GM21423 (cell line): Measurements from ENCODE around the gene DLD.
"Not testable (repeated sequence)": the region's sequence is repeated elsewhere in the genome, so short reads cannot be mapped to it uniquely, and the experiment has no call there.

ENCODE experiments used
- ATAC-seq: cut with Tn5 transposase; IDR thresholded peaks from one replicate; pipeline ENCODE4 v1.9.1; 2021; ENCODE audit warnings: mild to moderate bottlenecking, moderate library complexity; ENCODE audit not compliant: unreplicated experiment

Gene DLD, protein sequence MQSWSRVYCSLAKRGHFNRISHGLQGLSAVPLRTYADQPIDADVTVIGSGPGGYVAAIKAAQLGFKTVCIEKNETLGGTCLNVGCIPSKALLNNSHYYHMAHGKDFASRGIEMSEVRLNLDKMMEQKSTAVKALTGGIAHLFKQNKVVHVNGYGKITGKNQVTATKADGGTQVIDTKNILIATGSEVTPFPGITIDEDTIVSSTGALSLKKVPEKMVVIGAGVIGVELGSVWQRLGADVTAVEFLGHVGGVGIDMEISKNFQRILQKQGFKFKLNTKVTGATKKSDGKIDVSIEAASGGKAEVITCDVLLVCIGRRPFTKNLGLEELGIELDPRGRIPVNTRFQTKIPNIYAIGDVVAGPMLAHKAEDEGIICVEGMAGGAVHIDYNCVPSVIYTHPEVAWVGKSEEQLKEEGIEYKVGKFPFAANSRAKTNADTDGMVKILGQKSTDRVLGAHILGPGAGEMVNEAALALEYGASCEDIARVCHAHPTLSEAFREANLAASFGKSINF

DNA sequence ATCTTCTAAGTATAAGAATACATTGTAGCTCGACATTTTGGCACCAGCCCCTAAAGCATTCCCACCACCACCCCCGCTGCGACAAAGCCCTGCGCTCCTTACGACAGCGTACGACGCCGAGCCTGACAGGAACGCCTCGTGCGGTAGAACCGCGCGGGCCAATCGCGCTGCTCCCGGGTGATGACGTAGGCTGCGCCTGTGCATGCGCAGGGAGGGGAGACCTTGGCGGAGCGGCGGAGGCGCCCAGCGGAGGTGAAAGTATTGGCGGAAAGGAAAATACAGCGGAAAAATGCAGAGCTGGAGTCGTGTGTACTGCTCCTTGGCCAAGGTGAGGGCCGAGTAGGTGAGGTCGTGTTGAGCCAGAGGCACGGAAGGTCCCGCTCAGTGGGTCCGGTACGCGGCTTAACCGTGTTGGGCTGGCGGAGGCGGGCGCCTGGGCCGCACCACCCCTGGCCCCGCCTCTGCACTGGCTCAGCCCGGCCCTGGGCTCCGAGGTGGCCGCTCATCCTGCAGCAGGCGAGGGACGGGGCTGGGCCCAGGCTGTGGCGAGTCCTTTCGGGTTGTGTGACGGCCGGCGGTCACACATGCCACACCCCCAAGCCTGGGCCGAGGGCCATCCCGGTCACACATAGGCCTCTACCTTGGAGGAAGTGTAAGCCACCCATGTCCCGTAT, at the start of gene DLD:
TSS of gene DLD (plus strand) at position 222 of the 674 bp plus-strand sequence. CDS start at position 290, 68 bp downstream.
- ATAC-seq, result peak; percentile 98

DNA sequence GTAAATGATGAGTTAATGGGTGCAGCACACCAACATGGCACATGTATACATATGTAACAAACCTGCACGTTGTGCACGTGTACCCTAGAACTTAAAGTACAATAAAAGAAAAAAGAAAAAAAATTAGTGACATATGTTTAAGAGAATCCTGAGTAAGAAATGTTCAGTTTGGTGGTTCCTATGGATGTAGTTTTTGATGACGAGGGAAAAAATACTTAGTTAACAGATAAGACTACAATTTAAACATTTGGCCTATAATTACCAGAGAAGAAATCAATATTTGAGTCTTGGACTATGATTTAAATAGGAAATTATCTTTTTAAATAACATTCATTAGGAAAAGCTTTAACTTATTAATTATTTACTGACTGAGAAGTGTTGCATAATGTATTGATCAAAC, 48.8 kb upstream of the DLD start:
- no peak for ATAC-seq

DNA sequence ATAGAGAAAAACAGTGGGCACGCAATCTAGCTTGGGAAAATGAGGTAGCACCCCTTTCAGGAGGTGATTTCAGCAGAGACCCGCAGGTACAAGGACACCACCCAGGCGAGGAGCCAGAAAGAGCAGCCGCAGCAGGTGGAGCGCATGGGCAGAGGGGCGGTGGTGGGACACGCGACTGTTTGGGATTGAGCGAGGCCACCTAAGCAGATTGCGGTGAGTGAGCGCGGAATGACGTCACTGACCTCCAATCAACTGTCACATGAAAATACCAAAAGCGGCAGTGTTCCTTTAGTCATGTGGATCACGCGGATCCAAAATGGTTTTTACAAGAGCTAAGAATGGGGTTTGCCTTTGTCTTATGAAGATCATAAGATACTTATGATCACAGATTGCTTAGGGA, 47.8 kb upstream of the DLD start:
- no peak for ATAC-seq

DNA sequence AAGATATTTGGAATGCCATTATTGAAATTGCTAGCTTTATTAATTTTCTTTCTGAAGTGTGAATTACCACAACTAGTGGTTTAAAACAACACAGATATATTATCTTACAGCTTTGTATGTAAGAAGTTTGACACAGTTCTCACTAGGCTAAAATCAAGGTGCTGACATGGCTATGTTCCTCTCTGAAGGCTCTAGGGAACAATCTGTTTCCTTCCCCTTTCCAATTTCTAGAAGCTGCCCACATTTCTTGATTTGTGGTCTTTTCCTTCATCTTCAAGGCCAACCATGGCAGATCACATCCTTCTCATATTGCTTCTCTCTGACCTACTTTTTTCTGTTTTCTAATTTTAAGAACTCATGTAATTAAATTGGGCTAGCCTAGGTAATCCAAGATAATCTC, 44.7 kb upstream of the DLD start:
- no peak for ATAC-seq

DNA sequence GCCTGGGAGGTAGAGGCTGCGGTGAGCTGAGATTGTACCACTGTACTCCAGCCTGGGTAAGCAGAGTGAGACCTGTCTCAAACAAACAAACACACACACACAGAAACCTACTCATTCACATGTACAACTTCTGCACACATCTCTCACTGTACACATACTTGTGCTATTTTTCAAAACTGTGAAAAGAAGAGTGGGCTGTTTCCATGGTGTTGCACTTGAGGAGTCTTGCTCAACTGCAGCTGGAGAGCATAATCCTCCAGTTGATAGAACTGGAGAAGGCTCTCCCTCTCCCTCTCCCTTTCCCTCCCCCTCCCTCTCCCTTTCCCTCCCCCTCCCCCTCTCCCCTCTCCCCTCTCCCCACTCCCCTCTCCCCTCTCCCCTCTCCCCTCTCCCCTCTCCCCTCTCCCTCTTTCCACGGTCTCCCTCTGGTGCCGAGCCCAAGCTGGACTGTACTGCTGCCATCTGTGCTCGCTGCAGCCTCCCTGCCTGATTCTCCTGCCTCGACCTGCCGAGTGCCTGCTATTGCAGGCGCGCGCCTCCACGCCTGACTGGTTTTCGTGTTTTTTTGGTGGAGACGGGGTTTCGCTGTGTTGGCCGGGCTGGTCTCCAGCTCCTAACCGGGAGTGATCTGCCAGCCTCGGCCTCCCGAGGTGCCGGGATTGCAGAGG, 43.7 kb upstream of the DLD start:
- no peak for ATAC-seq

DNA sequence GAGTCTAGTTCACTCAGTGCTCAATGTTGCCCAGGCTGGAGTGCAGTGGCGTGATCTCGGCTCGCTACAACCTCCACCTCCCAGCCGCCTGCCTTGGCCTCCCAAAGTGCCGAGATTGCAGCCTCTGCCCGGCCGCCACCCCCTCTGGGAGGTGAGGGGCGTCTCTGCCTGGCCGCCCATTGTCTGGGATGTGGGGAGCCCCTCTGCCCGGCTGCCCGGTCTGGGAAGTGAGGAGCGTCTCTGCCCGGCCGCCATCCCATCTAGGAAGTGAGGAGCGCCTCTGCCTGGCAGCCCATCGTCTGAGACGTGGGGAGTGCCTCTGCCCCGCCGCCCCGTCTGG, 43.2 kb upstream of the DLD start:
- not testable (repeated sequence) for ATAC-seq

DNA sequence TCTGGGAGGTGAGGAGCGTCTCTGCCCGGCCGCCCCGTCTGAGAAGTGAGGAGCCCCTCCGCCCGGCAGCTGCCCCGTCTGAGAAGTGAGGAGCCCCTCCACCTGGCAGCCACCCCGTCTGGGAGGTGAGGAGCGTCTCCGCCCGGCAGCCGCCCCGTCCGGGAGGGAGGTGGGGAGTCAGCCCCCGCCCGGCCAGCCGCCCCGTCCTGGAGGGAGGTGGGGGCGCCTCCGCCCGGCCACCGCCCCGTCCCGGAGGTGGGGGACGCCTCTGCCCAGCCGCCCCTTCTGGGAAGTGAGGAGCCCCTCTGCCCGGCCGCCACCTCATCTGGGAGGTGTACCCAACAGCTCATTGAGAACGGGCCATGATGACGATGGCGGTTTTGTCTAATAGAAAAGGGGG, 42.8 kb upstream of the DLD start:
- not testable (repeated sequence) for ATAC-seq

DNA sequence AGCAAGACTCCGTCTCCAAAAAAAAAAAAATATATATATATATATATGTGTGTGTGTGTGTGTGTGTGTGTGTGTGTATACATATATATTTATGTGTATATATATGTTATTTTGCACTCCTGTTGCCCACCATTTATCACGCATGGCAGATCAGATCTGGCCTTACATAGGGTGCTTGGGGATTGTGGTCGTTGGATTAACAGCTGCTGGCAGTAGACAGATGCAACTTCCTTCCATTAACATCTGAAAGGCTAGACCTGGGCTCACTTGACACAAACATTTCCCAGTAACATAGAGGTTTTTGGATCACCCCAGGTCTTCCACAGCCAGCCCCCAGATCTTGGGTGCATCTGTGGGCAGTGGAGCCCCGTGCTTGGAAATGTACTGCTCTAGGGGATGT, 40.8 kb upstream of the DLD start:
- ATAC-seq, result no peak

DNA sequence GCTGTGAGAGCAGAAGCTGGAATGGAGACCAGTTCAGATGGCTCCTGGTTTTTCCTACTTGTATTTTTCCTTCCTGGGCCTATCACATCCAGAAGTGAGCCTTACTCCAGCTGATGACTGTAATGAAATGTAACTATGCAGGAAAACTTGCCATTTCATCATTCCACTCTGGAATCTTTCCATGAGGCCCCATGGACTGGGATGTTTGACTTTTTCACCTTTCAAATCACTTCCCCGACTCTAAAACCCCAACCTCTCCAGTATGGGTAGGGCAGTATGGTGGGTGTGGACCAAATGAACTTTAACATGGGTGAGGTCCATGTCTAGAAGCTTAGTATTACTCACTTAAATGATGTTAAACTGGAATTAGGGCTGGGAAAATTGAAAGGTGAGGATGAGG, 40.3 kb upstream of the DLD start:
- no peak for ATAC-seq

DNA sequence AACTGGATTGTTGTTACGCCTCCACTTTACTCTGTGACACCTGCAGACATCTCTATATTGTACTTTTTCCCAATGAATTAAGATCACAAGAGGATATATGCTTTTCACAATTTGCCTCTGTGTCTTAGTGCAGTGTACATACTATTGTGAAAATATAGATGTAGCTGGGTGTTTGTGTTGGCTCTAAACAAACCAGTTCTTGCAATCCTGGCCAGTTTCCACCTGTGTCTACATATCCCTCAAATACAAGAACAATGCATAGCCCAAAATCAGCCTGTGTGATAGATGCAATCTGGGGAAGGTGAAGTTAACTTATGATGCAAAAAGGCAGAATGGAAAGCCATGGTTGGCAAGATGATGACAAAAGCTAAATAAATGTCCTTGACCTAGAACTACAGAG, 36.5 kb upstream of the DLD start:
- ATAC-seq, result no peak

DNA sequence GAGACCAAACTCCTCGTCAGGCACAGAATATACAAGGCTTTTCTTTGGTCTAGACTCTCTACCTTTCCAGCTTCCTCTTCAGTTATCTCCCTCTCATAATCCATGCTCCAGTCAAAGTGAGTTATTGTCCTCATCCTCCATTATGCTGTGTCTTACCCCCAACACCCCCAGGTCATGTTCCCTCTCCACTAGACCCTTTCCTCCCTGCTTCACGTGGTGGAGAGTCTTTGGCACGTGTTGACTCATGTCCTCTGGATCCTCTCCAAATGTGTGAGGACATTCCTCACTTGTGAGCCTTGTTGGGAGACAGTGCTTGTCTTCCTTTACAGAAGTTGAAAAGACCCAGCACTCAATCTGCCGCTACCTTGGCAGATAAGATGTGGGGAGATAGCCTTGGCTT, 36.0 kb upstream of the DLD start:
- ATAC-seq, result no peak

DNA sequence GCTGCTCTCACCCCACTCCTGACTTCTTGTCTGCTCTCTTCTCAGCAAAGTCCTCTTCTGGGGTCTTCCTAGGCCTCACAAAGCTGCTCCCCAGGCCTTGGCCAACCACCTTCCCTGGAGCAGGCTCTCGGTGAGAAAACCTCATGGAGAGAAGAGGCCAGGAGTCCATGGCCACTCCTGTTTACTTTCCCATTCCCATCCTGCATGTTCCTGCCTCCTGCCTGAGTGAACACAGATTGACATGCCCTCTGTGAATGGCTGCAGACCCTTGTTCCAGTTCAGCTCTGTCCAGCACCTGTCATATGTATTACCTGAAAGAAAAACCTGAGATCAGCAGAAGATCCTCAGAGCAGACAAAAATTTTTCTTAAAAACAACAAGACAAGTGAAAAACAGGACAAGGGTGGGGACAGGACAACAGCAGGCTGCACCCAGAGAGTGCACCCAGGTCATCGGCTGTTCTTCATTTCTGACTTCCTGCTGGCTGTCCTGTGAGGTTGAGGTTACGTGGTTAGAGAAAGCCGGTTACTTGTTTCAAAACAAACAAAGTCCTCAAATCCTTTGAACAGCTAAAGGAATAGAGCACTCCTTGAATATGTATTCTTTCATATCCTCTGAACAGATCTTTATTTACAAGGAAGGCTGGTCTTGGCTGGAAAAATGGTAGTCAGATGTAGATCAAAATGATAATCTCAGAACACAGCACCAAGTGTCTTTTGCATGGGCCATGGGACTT, 34.0 kb upstream of the DLD start:
- ATAC-seq, result peak; percentile 65

DNA sequence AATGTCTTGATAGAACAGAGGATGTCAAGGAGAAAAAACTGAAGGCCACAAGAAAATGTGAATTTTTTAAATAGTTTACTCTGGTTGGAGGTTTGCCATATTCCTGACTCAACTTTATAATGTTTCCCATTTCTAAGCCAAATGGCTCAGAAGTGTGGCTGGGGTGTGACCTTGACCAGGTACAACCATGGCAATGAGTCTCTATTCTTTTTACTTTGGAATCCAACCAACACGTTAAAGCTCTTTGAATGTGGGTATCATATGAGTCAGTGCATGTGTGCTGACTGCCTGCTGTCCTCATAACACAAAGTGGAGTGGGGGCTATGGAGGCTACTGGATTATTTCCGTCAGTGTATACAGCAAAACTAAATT, 33.5 kb upstream of the DLD start:
- ATAC-seq, result no peak

DNA sequence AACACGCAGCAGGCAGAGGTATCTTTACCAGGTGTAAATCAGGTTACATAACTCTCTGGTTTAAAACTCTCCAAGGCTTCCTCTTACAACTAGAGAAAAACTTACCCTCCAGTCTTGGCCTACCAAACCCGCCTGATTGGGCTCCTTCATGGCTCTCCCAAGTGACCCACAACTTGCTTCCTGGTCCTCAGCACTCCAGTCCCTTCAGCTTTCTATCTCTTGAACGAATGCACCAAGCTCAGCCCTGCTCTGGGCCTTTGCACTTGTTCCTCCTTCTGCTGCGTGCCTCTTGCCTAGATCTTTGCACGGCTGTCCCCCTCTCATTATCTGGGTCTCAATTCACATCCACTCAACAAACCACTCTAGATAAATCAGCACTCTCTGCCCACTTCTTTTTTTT, 32.7 kb upstream of the DLD start:
- ATAC-seq, result no peak

DNA sequence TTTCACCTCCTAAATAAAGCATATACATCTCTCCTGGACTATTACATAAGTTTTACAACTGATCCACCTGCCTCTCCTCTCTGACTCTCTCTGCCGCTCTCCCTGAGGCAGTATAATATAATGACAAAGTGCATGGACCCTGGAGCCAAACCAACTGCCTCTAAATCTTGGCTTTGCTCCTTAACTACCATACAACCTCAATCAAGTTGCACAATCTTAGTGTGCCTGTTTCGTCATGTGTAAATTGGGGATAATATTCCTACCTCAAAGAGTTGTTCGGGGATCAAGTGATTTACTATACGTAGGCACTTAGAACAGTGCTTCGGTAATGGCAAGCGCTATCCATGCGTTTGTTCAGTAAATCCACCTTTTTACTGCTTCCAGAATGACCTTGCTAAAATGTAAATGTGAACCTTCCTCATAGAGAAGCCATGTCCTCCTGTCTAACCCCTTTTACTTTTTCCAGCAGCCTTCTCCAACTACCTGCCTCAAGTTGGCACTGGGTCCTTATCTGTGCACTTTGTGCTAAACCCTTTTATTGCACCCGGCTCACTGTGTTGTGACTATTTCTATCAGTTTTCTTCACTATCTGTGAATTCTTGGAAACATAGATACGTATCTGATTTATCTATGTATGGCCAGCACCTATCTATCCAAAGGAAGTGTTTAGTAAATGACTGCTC, 30.6 kb upstream of the DLD start:
- no peak for ATAC-seq

DNA sequence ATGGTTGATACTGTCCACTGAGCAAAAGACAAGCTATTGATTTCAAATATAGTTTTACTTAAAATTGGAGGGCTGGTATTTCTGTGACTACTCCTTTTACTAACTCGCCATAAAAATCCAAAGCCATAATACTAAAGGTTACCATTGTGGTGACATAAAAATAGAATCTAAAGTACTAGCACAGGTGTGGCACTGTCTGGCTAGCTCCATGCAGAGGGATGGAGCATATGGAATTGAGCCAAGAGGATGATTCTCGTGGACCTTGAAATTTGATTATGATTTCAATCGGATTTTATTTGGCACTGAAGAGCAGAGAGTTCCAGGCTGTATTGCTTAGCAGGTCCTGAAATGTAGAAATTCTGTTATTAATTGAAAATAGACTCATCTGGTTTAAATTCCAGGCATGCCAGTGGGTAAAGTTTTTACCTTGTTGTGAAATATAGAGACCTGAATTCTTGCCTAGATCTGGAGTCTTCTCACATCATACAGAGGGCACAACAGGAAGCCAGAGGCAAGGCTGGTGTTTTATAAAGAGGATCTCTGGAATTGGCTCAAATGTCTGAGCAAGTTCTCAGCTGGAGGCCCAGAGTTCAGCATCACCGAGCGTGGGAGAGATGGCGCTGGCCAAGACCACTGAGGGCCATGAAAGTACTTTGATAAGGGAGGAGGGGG, 29.9 kb upstream of the DLD start:
- no peak for ATAC-seq

DNA sequence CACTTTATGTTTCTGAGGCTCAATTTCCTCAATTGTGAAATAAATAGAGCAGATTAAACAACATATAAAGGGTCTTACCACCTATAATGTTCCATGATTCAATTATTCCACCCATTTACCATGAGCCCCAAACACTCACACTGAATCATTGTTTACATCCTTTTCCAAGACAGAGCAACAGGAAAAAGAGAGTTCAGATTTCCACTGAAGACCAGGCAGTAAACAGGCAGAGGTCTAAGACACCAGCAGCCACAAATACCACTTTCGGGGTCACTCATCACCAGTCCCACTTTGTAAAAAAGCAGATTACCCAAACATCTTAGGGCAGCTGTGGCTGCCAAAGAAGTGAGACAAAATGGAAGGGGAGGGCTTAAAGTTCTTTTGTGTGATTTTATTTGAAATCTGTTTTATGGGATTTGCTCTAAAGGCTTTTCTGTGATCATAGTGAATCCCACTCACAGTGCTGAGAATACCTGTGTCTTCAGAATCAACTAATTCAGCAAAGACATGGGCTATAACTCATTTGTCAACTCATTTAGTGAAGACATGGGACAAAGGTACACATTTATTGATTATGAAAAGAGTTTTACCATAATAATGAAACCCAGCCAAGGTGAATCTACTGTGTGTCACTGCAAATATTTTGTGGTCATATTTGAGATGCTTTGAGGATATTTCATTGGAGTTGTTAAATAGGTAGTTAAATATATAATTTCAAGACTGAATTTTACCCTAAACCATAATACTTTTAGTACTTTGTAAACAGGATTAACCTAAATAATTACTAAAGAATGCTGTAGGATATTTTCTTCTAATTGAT, 24.8 kb upstream of the DLD start:
- no peak for ATAC-seq

DNA sequence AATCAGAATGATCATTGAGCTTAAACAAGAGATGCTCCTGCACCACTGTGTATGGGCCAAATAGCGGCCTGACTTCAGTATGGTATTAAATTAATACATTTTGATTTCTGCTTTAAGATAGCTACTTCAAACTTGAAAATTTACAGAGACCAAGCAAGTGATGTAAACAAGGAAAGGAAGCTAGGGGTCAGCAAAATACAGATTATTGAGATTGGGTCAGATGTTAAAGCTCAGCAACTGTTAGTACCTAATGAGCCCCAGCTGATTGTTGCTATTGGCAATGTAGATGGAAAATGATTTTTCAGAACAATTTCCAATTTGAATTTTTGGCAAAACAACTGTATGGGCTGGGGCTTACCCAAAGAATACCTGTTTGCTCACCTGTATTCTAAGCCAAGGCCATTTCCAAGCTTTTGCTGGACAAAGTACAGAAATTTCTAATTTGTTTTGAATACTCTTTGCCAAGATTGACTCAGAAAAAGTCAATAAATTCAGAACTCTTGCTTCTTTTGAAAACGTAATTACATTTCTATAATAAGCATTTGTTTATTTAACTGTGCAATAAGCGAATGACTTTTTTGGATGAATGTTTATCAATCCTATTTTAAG, 23.0 kb upstream of the DLD start:
- ATAC-seq, result no peak

DNA sequence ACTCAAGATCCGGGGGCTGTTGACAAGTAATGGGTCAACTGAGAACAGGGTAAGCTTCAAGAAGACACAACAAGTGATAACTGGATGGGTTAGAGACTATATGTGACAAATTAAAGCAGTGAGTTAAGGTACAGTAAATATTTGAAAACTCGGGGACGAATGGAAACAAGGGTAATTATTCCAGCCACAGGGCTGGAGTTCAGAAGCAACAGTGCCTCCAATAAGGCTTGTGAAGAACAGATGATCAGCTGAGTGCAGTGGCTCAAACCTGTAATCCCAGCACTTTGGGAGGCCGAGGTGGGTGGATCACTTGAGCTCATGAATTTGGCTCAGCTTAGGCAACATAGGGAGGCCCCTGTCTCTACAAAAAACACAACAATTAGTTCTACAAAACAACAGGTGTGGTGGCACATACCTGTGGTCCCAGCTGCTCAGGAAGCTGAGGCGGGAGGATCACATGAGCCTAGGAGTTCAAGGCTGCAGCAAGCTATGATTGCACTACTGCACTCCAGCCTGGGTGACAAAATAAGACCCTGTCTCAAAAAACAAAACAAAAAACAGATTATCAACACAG, 20.5 kb upstream of the DLD start:
- no peak for ATAC-seq
